Sigmoid colon (tissue), 7 donors: ENCODE measurements around the gene TSSK6. TPM values are rescaled to one million over a fixed set of nuclear protein-coding genes. Genes with fewer than 3 reads are reported as not detected.
A peak's percentile ranks its signal among the peaks of the same experiment; 100 is the strongest.

Source experiments
- DNase-seq: peaks from one replicate; pipeline ENCODE4 v3.0.0-alpha.2; 2019
- H3K27ac ChIP-seq, 4 donors: fragments of 200-600 bp; sonication (generic); one replicate each; pipeline ENCODE4 v1.5.1; 2016 to 2019; ENCODE audit warnings: mild to moderate bottlenecking in 1 of 4
- H3K27me3 ChIP-seq, 3 donors: fragments of 200-600 bp; sonication (generic); one replicate each; pipeline ENCODE4 v1.5.1; 2019; ENCODE audit warnings: mild to moderate bottlenecking in 1 of 3
- H3K36me3 ChIP-seq, 4 donors: fragments of 200-600 bp; sonication (generic); one replicate each; pipeline ENCODE4 v1.5.1; 2016 to 2019
- H3K4me1 ChIP-seq, 4 donors: fragments of 200-600 bp; sonication (generic); one replicate each; pipeline ENCODE4 v1.5.1; 2017 to 2019
- H3K4me3 ChIP-seq, 4 donors: fragments of 200-600 bp; sonication (generic); one replicate each; pipeline ENCODE4 v1.5.1; 2017 to 2019; ENCODE audit warnings: mild to moderate bottlenecking in 2 of 4, moderate library complexity in 1 of 4
- H3K9me3 ChIP-seq, 4 donors: fragments of 200-600 bp in 3 of 4; sonication (generic) in 3 of 4; one replicate each; pipeline versions ENCODE4 v1.5.1 to v1.6.1; 2013 to 2019
- EP300 ChIP-seq, 4 donors: sonication (generic); formaldehyde crosslinking; IDR thresholded peaks; one replicate each; pipeline ENCODE4 v1.6.1; 2017; ENCODE audit warnings: antibody characterized with exemption in 4 of 4
- POLR2A ChIP-seq, 2 donors: fragments of 450-650 bp; IDR thresholded peaks; one replicate each; pipeline ENCODE4 v1.6.1; 2016; ENCODE audit warnings: antibody characterized with exemption in 2 of 2, mild to moderate bottlenecking in 2 of 2, moderate library complexity in 2 of 2
- POLR2AphosphoS5 ChIP-seq, 4 donors: sonication (generic); formaldehyde crosslinking; IDR thresholded peaks; one replicate each; pipeline ENCODE4 v1.6.1; 2017; ENCODE audit warnings: antibody characterized with exemption in 4 of 4
- WGBS, 2 donors: extraction: QIAGEN DNeasy Blood & Tissue Kit; methylation state at CpG; one replicate each; pipeline ENCODE4 v1.1.7; 2013; 5-methylcytosine and 5-hydroxymethylcytosine counted together
- intact Hi-C: fragments of 100-400 bp; cut with DNase I; formaldehyde crosslinking; loops from one replicate; pipeline ENCODE4 v1.15.1; 2023
- polyA plus RNA-seq, 3 donors: library from polyadenylated mRNA; stranded (reverse); fragments of 200-250 nt; gene quantifications; one replicate each; pipeline ENCODE4 v1.2.3, GENCODE V29; 2013
- total RNA-seq, 4 donors: library from RNA; depleted of rRNA; stranded (reverse); fragments of >200 nt; gene quantifications; one replicate each; pipeline ENCODE4 v1.1.0, GENCODE V29; 2016
- TF ChIP-seq, protein P1 (sequence below), 4 experiments: fragments of 450-650 bp in 3 of 4; fragments of 200-600 bp in 1 of 4; IDR thresholded peaks; one replicate each; pipeline ENCODE4 v1.5.1; 2016 to 2019; ENCODE audit warnings: antibody characterized with exemption in 4 of 4, mild to moderate bottlenecking in 3 of 4, moderate library complexity in 2 of 4
- donor health status: healthy with polysubstance abuse.
- donor health status: Bipolar disorder and iron deficiency.
- donor health status: healthy.

The TSSK6 gene
- total and polyA plus RNA-seq, 7 donors: 1.2 to 3.3 (median 1.6) TPM

DNA sequence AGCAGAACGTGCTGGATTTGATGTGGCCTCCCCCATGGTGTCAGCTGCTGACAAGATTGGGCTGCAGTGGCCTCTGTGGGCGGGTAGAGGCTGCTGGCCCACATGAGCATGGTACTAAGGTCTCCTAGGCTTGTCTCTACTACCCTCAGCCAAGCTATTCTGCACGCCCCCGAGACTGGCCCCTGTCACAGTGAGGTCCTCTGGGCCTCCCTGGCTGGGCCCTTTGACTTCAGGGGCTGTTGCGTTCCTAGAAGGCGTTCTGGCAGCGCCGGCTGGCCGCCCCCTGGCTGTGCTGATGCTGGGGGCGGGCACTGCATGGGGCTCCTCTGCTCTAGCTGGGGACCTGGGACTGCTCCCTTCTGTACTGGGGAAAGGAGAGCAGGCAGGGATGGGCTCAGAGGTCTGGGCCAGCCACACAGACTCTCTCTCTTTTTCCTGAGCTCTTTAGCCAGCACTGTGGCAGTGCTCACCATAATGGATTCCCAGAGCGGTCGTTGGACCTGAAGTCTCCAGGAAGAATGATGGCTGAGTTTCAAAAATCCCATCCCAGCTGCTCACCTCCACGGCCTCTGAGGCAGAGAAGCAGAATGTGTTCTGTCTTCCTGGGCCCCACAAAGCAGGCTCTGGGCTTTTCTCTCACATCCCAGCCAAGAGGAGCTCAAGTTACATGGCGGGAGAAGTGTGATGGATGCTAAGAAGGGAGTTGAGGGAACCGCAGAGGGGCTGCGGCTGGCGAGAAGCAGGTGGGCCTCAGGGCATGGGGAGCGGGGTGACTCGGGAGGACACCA is 32.3 kb downstream of the TSSK6 start:
- Histone ChIP-seq H3K36me3 (no peaks in the 10 kb centered on the region), H3K4me3 (no peak overlapping the region), H3K27ac (peak overlapping the region in 1 of 4 donors; percentile 40), H3K9me3 (no peaks in the 10 kb centered on the region), H3K27me3 (no peaks in the 10 kb centered on the region), H3K4me1 (peaks cover 0 to 19% (median 4%) of the 10 kb centered on the region in 4 donors)
- 84 to 93% methylated on average over 19 of the region's 19 CpGs for WGBS, 2 donors
- no peak for DNase-seq
- no peak for TF ChIP-seq POLR2A (IDR thresholded peaks at IDR 0.05)
- no peak for TF ChIP-seq EP300 (IDR thresholded peaks at IDR 0.05)
- TF ChIP-seq POLR2AphosphoS5 (IDR thresholded peaks at IDR 0.05): no peak
- TF ChIP-seq, protein P1, sequence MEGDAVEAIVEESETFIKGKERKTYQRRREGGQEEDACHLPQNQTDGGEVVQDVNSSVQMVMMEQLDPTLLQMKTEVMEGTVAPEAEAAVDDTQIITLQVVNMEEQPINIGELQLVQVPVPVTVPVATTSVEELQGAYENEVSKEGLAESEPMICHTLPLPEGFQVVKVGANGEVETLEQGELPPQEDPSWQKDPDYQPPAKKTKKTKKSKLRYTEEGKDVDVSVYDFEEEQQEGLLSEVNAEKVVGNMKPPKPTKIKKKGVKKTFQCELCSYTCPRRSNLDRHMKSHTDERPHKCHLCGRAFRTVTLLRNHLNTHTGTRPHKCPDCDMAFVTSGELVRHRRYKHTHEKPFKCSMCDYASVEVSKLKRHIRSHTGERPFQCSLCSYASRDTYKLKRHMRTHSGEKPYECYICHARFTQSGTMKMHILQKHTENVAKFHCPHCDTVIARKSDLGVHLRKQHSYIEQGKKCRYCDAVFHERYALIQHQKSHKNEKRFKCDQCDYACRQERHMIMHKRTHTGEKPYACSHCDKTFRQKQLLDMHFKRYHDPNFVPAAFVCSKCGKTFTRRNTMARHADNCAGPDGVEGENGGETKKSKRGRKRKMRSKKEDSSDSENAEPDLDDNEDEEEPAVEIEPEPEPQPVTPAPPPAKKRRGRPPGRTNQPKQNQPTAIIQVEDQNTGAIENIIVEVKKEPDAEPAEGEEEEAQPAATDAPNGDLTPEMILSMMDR (IDR thresholded peaks at IDR 0.05): no peak
- intact Hi-C loops: no loop called here

GRCh38 chr19:19480688-19481087 is 34.7 kb downstream of the TSSK6 start:
- Histone ChIP-seq H3K4me1 (peaks cover 0 to 19% (median under 1%) of the 10 kb centered on the region in 4 donors), H3K27ac (no peak overlapping the region), H3K27me3 (no peaks in the 10 kb centered on the region), H3K9me3 (no peaks in the 10 kb centered on the region), H3K36me3 (no peaks in the 10 kb centered on the region), H3K4me3 (no peak overlapping the region)
- WGBS, 2 donors: 70 to 81% methylated on average over 5 of the region's 5 CpGs
- no peak for DNase-seq
- TF ChIP-seq POLR2AphosphoS5 (IDR thresholded peaks at IDR 0.05) (no peak), POLR2A (IDR thresholded peaks at IDR 0.05) (no peak), EP300 (IDR thresholded peaks at IDR 0.05) (no peak)
- TF ChIP-seq, protein P1 (IDR thresholded peaks at IDR 0.05): no peak
- intact Hi-C loops: no loop called here

GRCh38 chr19:19477705-19478383 is 37.5 kb downstream of the TSSK6 start:
- 40 to 72% methylated on average over 10 of the region's 10 CpGs for WGBS, 2 donors
- peaks cover 0 to 11% (median 4%) of the 10 kb centered on the region in 4 donors for H3K4me1 ChIP-seq
- no peaks in the 10 kb centered on the region for H3K36me3 ChIP-seq
- H3K27ac ChIP-seq: no peak overlapping the region
- DNase-seq: no peak
- intact Hi-C loops: no loop called here
- H3K9me3 ChIP-seq: no peaks in the 10 kb centered on the region
- TF ChIP-seq, protein P1 (IDR thresholded peaks at IDR 0.05): no peak
- TF ChIP-seq EP300 (IDR thresholded peaks at IDR 0.05) (no peak), POLR2A (IDR thresholded peaks at IDR 0.05) (no peak), POLR2AphosphoS5 (IDR thresholded peaks at IDR 0.05) (no peak)
- H3K27me3 ChIP-seq: no peaks in the 10 kb centered on the region
- no peak overlapping the region for H3K4me3 ChIP-seq

DNA sequence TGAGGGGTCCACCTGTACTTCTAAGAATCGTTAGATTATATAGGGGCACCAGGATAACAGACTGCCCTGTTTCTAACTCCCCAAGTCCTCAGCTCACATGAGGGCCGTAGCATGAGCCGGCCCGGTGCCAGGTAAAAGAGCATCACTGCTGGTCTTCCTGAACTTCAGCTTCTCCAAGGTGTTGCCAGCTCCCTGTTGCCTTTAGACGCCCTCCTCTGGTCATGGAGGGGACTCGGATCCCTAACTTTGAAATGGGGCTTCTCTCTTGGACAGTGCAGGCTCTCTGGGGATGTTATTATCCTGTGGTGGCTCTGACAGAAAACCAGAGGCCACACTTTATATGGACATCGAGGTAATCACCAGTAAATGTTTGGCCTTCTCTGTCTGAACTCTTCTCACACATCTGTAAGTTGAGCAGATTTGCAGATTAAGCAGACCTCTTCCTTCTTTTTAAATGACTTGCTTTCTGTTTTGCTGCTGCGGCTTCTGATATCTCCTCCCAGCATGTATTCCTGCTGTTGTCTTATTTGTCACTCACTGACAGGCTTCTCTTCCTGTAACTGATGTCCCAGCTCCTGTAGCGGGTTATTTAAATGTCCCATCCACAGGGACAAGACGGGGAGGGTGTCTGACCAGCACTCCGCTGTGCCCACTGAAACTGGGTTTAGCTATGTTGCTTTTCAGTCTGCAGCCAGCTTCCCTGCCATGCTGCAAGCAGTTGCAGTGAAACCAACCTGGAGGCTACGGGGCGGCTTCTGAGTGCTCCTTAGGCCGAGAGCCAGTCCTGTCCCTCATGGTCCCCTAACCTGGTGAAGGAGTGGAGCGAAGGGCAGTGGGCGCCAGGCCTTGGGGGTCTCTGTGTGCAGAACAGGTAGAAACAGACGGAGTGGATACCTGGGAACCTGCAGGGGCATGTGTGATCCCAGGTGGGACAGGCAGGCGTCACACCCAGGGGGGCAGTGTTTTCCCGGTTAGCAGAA is 39.2 kb downstream of the TSSK6 start:
- no peaks in the 10 kb centered on the region for H3K9me3 ChIP-seq
- 74 to 77% methylated on average over 19 of the region's 19 CpGs for WGBS, 2 donors
- H3K27me3 ChIP-seq: no peaks in the 10 kb centered on the region
- H3K4me3 ChIP-seq: no peak overlapping the region
- H3K4me1 ChIP-seq: peaks cover 0 to 10% (median 4%) of the 10 kb centered on the region in 4 donors
- intact Hi-C loops: no loop called here
- H3K27ac ChIP-seq: no peak overlapping the region
- H3K36me3 ChIP-seq: no peaks in the 10 kb centered on the region
- TF ChIP-seq, protein P1 (IDR thresholded peaks at IDR 0.05): peak in 1 of 4 experiments; percentile 10
- no peak for TF ChIP-seq EP300 (IDR thresholded peaks at IDR 0.05)
- no peak for DNase-seq
